ENCODE results near the gene FOSL2.

Gene FOSL2

GRCh38 chr2:28454016-28454930 lies 61.6 kb downstream of the FOSL2 start:
- TF ChIP-seq REST (IDR thresholded peaks at IDR 0.05; ENCODE audit: low read depth) (no peak), FOXM1 (IDR thresholded peaks at IDR 0.05; ENCODE audit: borderline replicate concordance, low read depth) (no peak), ZBTB7A (IDR thresholded peaks at IDR 0.05; ENCODE audit: low read depth) (no peak)

- TF ChIP-seq CEBPB (IDR thresholded peaks at IDR 0.05), result no peak
- no peak for TF ChIP-seq USF1 (IDR thresholded peaks at IDR 0.05)
- TF ChIP-seq TAF1 (IDR thresholded peaks at IDR 0.05; ENCODE audit: low read depth), result no peak
- TF ChIP-seq YY1 (IDR thresholded peaks at IDR 0.05; ENCODE audit: low read depth), result no peak
- no peak for TF ChIP-seq TEAD4 (IDR thresholded peaks at IDR 0.05)
- TF ChIP-seq EP300 (IDR thresholded peaks at IDR 0.05; ENCODE audit: borderline replicate concordance), result no peak
- no peak for TF ChIP-seq MAX (IDR thresholded peaks at IDR 0.05)
- TF ChIP-seq FOXM1 (IDR thresholded peaks at IDR 0.05; ENCODE audit: borderline replicate concordance, low read depth), result no peak
- no peak for TF ChIP-seq EGR1 (IDR thresholded peaks at IDR 0.05)
- TF ChIP-seq ZBTB7A (IDR thresholded peaks at IDR 0.05; ENCODE audit: low read depth), result no peak
- no peak for TF ChIP-seq RAD21 (IDR thresholded peaks at IDR 0.05; ENCODE audit: low read depth)
- no peak for TF ChIP-seq REST (IDR thresholded peaks at IDR 0.05; ENCODE audit: low read depth)
Observed at GRCh38 chr2:28457237-28457636, 64.6 kb downstream of the FOSL2 start.

- TF ChIP-seq ZBTB7A (IDR thresholded peaks at IDR 0.05; ENCODE audit: low read depth), result no peak
- no peak for TF ChIP-seq TAF1 (IDR thresholded peaks at IDR 0.05; ENCODE audit: low read depth)
- no peak for TF ChIP-seq TCF12 (IDR thresholded peaks at IDR 0.05; ENCODE audit: low read depth)
- TF ChIP-seq FOXM1 (IDR thresholded peaks at IDR 0.05; ENCODE audit: borderline replicate concordance, low read depth), result no peak
- no peak for TF ChIP-seq YY1 (IDR thresholded peaks at IDR 0.05; ENCODE audit: low read depth)
- no peak for TF ChIP-seq USF1 (IDR thresholded peaks at IDR 0.05)
- no peak for TF ChIP-seq EGR1 (IDR thresholded peaks at IDR 0.05)
- TF ChIP-seq RAD21 (IDR thresholded peaks at IDR 0.05; ENCODE audit: low read depth), result no peak
- no peak for TF ChIP-seq TEAD4 (IDR thresholded peaks at IDR 0.05)
- no peak for TF ChIP-seq NFIC (IDR thresholded peaks at IDR 0.05)
- TF ChIP-seq CREB1 (IDR thresholded peaks at IDR 0.05; ENCODE audit: low read depth), result no peak
- TF ChIP-seq MAX (IDR thresholded peaks at IDR 0.05), result no peak
- TF ChIP-seq CEBPB (IDR thresholded peaks at IDR 0.05), result no peak
- TF ChIP-seq REST (IDR thresholded peaks at IDR 0.05; ENCODE audit: low read depth), result no peak
- TF ChIP-seq EP300 (IDR thresholded peaks at IDR 0.05; ENCODE audit: borderline replicate concordance), result no peak
Observed at GRCh38 chr2:28461056-28461455, 68.4 kb downstream of the FOSL2 start.

- TF ChIP-seq MAX (IDR thresholded peaks at IDR 0.05) (no peak), EP300 (IDR thresholded peaks at IDR 0.05; ENCODE audit: borderline replicate concordance) (no peak), REST (IDR thresholded peaks at IDR 0.05; ENCODE audit: low read depth) (no peak), NFIC (IDR thresholded peaks at IDR 0.05) (no peak)
Observed at GRCh38 chr2:28462122-28462521, 69.5 kb downstream of the FOSL2 start.
